K562 (cell line): ENCODE data around the gene ZNF337. TPM values are rescaled to one million over a fixed set of nuclear protein-coding genes. Genes with fewer than 3 reads are reported as not detected.
"Not testable (repeated sequence)": the region's sequence is repeated elsewhere in the genome, so short reads cannot be mapped to it uniquely, and the experiment has no call there.

Experiments
- ATAC-seq: fragments of 200-7000 bp; cut with Tn5 transposase; 3 replicates; pipeline ENCODE4 v1.9.1; 2020; ENCODE audit warnings: moderate library complexity
- BruUV-seq: library from RNA; stranded (reverse); fragments of 400-500 nt; replicated peaks from 2 replicates; lab custom pipeline; 2021; lab: Mats Ljungman, UMichigan
- CTCF ChIA-PET: fragments of 300-600 bp; formaldehyde crosslinking; extraction: SDS; loops from one replicate; lab custom pipeline; 2021; ENCODE audit warnings: low intra/inter-chr PET ratio; lab: Yijun Ruan, JAX
- POLR2A ChIA-PET: fragments of 300-600, 350-650 bp; sonication (Branson Sonifier 250); formaldehyde crosslinking; extraction: SDS; loops from one replicate; lab custom pipeline; 2021; ENCODE audit warnings: antibody characterized with exemption, inconsistent platforms; lab: Yijun Ruan, JAX
- DNase-seq, 4 experiments: peaks; one replicate each; pipeline versions ENCODE4 v3.0.0 to v3.0.0-alpha.2; 2011 to 2018; ENCODE audit warnings: low spot score in 3 of 4, mixed read lengths in 3 of 4; ENCODE audit errors: extremely low read depth in 1 of 4
- FAIRE-seq: peaks from 2 replicates; lab custom pipeline; 2011; peaks lifted over from hg19 to GRCh38; lab: Jason Lieb, UNC
- H2AFZ ChIP-seq: 2 replicates; pipeline ENCODE4 v1.6.0; 2011; ENCODE audit warnings: low read depth, low read length, control low read depth, inconsistent platforms
- H3K27ac ChIP-seq: fragments of 200-600 bp; 3 replicates; pipeline ENCODE4 v1.8.0; 2011; ENCODE audit warnings: low read depth, mild to moderate bottlenecking, control low read depth, inconsistent platforms, low read length, moderate library complexity, mixed read lengths; ENCODE audit errors: extremely low read depth
- H3K27me3 ChIP-seq, 2 experiments: fragments of 300-600 bp in 1 of 2; 2 replicates in 1 of 2; 3 replicates in 1 of 2; pipeline versions ENCODE4 v1.6.0 to v1.8.0; 2011; ENCODE audit warnings: inconsistent platforms in 2 of 2, low read length in 2 of 2, mild to moderate bottlenecking in 1 of 2, mixed read lengths in 1 of 2, moderate library complexity in 1 of 2; ENCODE audit not compliant: control insufficient read depth in 2 of 2, insufficient read depth in 2 of 2
- H3K36me3 ChIP-seq: fragments of 300-600 bp; 3 replicates; pipeline ENCODE4 v1.8.0; 2011; ENCODE audit warnings: mild to moderate bottlenecking, low read length, inconsistent platforms; ENCODE audit not compliant: control insufficient read depth, insufficient read depth
- H3K4me1 ChIP-seq, 2 experiments: fragments of 200-600 bp in 1 of 2; replicated peaks in 1 of 2; 2 replicates in 1 of 2; 3 replicates in 1 of 2; pipeline versions ENCODE4 v1.5.1 to v1.8.0; 2011; ENCODE audit warnings: inconsistent platforms in 2 of 2, low read length in 2 of 2, mild to moderate bottlenecking in 1 of 2, mixed read lengths in 1 of 2, moderate library complexity in 1 of 2; ENCODE audit not compliant: control insufficient read depth in 2 of 2, insufficient read depth in 2 of 2
- H3K4me2 ChIP-seq: 2 replicates; pipeline ENCODE4 v1.6.1; 2011; ENCODE audit warnings: low read length, control low read depth, inconsistent platforms, mixed read lengths; ENCODE audit not compliant: insufficient read depth
- H3K4me3 ChIP-seq: fragments of 200-600 bp; sonication (generic), shearing (Covaris generic); 2 replicates; pipeline ENCODE4 v1.5.1; 2016; ENCODE audit warnings: control low read depth, inconsistent platforms
- H3K79me2 ChIP-seq: fragments of 200-600 bp; 3 replicates; pipeline ENCODE4 v1.8.0; 2011; ENCODE audit warnings: low read length, inconsistent platforms; ENCODE audit not compliant: control insufficient read depth, insufficient read depth
- H3K9ac ChIP-seq, 2 experiments: 2 replicates each; pipeline versions ENCODE4 v1.6.0 to v1.6.1; 2011; ENCODE audit warnings: low read depth in 2 of 2, low read length in 2 of 2, control low read depth in 1 of 2, inconsistent platforms in 1 of 2, mild to moderate bottlenecking in 1 of 2, mixed read lengths in 1 of 2; ENCODE audit not compliant: insufficient read depth in 1 of 2
- H3K9me1 ChIP-seq: one replicate; pipeline ENCODE4 v1.6.0; 2011; ENCODE audit warnings: inconsistent platforms, mild to moderate bottlenecking, low read length, moderate library complexity; ENCODE audit not compliant: control insufficient read depth, insufficient read depth
- H3K9me3 ChIP-seq: replicated peaks from 2 replicates; pipeline ENCODE4 v1.5.1; 2011; ENCODE audit warnings: low read depth, low read length, inconsistent platforms; ENCODE audit not compliant: control insufficient read depth, insufficient read depth
- H4K20me1 ChIP-seq: replicated peaks from 2 replicates; pipeline ENCODE4 v1.6.1; 2011; ENCODE audit warnings: low read length, inconsistent platforms, mixed read lengths; ENCODE audit not compliant: control insufficient read depth, insufficient read depth
- ARID3A ChIP-seq: IDR thresholded peaks from 2 replicates; pipeline ENCODE4 v1.6.1; 2012; ENCODE audit warnings: low read depth, low read length, improper control_type of control experiment, borderline replicate concordance
- HDAC3 ChIP-seq: fragments of 450-650 bp; IDR thresholded peaks from 2 replicates; pipeline ENCODE4 v1.6.1; 2018; ENCODE audit warnings: borderline replicate concordance, mild to moderate bottlenecking, moderate library complexity; ENCODE audit not compliant: partially characterized antibody
- IRF9 ChIP-seq: fragments of 450-650 bp; IDR thresholded peaks from 2 replicates; pipeline ENCODE4 v1.6.1; 2016; ENCODE audit warnings: missing biosample characterization, missing genetic modification characterization
- NCOA4 ChIP-seq: fragments of 450-650 bp; IDR thresholded peaks from 2 replicates; pipeline ENCODE4 v1.6.1; 2018; ENCODE audit warnings: mild to moderate bottlenecking; ENCODE audit not compliant: partially characterized antibody
- NONO ChIP-seq, 2 experiments: fragments of 200-400 bp in 1 of 2; fragments of 450-650 bp in 1 of 2; formaldehyde crosslinking in 1 of 2; IDR thresholded peaks; 2 replicates each; pipeline ENCODE4 v1.6.1; 2017; ENCODE audit warnings: low read depth in 2 of 2, mild to moderate bottlenecking in 2 of 2, moderate library complexity in 2 of 2, low read length in 1 of 2
- PML ChIP-seq: IDR thresholded peaks from 2 replicates; pipeline ENCODE4 v1.6.1; 2012; ENCODE audit warnings: low read length, inconsistent platforms
- RBM22 ChIP-seq: fragments of 200-400 bp; formaldehyde crosslinking; IDR thresholded peaks from 2 replicates; pipeline ENCODE4 v1.6.1; 2018; ENCODE audit warnings: low read length, low read depth; ENCODE audit not compliant: poor library complexity, severe bottlenecking
- SMAD2 ChIP-seq: fragments of 150-350 bp; IDR thresholded peaks from 2 replicates; pipeline ENCODE4 v1.6.1; 2014; ENCODE audit warnings: low read depth, mild to moderate bottlenecking, low read length
- TEAD1 ChIP-seq, 2 experiments: fragments of 450-650 bp in 1 of 2; sonication (generic) in 1 of 2; formaldehyde crosslinking; IDR thresholded peaks; 2 replicates each; pipeline versions ENCODE4 v1.4.0 to v1.8.0; 2020 to 2022; ENCODE audit warnings: mild to moderate bottlenecking in 2 of 2, missing genetic modification reagents in 1 of 2
- TFE3 ChIP-seq: fragments of 450-650 bp; formaldehyde crosslinking; IDR thresholded peaks from 2 replicates; pipeline ENCODE4 v1.4.0; 2020; ENCODE audit warnings: mild to moderate bottlenecking, mixed read lengths
- TRIM28 ChIP-seq: fragments of 450-650 bp; IDR thresholded peaks from 2 replicates; pipeline ENCODE4 v1.6.1; 2017
- ZNF232 ChIP-seq: sonication (generic); formaldehyde crosslinking; IDR thresholded peaks from 2 replicates; pipeline ENCODE4 v1.8.0; 2022; ENCODE audit warnings: mild to moderate bottlenecking, missing genetic modification reagents
- ZNF77 ChIP-seq: fragments of 250-450 bp; sonication (Bioruptor Pico); IDR thresholded peaks from 2 replicates; pipeline ENCODE4 v1.5.0; 2020
- WGBS: fragments of 100-300 bp; shearing (Covaris generic); methylation state at CpG from one replicate; pipeline ENCODE4 v1.1.6; 2016; ENCODE audit warnings: low coverage, mixed read lengths; ENCODE audit not compliant: insufficient coverage; ENCODE audit errors: missing lambda C conversion rate; 5-methylcytosine and 5-hydroxymethylcytosine counted together
- in situ Hi-C: fragments of 300-500 bp; cut with MboI; formaldehyde crosslinking; loops from 4 replicates; pipeline ENCODE4 v1.15.0; 2018; ENCODE audit warnings: inconsistent platforms, mixed read lengths
- intact Hi-C: fragments of 100-400 bp; cut with micrococcal nuclease; formaldehyde crosslinking; loops from 2 replicates; pipeline ENCODE4 v1.14.2; 2022
- polyA plus RNA-seq, 8 experiments: library from polyadenylated mRNA; depleted of rRNA in 4 of 8; stranded (reverse) in 5 of 8; unstranded in 3 of 8; fragments of >200 nt; fragmentation: Nextera tagmentation in 2 of 8; fragmentation: Illumina TruSeq in 1 of 8; extraction: Ambion mirVana in 2 of 8; extraction: Trizol in 1 of 8; gene quantifications; 2 replicates each; pipeline versions ENCODE4 v1.2.1 to v1.2.3, GENCODE V29; 2011 to 2014; ENCODE audit warnings: inconsistent platforms in 1 of 8, missing spikeins in 1 of 8
- total RNA-seq, 7 experiments: library from RNA; depleted of rRNA in 6 of 7; stranded (reverse); fragments of >200 nt in 6 of 7; fragmentation: Illumina TruSeq in 2 of 7; extraction: Trizol in 2 of 7; gene quantifications; 2 replicates each; pipeline versions ENCODE4 v1.2.1 to v1.2.3, GENCODE V29; 2011 to 2021; ENCODE audit warnings: low replicate concordance in 1 of 7

Gene ZNF337
- total and polyA plus RNA-seq, 9 of the 15 experiments (the other 6 are each of a cell fraction or from before 2014, with no cell fraction given) = 0.25 to 5.6 (median 3.5) TPM

GRCh38 chr20:25652866-25653265, 43.8 kb downstream of the ZNF337 start:
- BruUV-seq, CTCF ChIA-PET, H3K79me2 ChIP-seq, FAIRE-seq, POLR2A ChIA-PET, H2AFZ ChIP-seq, H4K20me1 ChIP-seq, H3K36me3 ChIP-seq, H3K4me1 ChIP-seq, H3K4me2 ChIP-seq, DNase-seq, H3K9ac ChIP-seq, H3K27me3 ChIP-seq, ATAC-seq, in situ Hi-C loops, H3K9me3 ChIP-seq, H3K9me1 ChIP-seq, H3K4me3 ChIP-seq, intact Hi-C loops, H3K27ac ChIP-seq: not testable (repeated sequence)
- 65% methylated on average over 4 of the region's 4 CpGs for WGBS

GRCh38 chr20:25644814-25645213, 51.8 kb downstream of the ZNF337 start:
- WGBS = 32% methylated on average over 3 of the region's 3 CpGs
- Histone ChIP-seq H3K9me3 (no peaks in the 10 kb centered on the region), H3K4me1 (no peaks in the 10 kb centered on the region), H3K4me3 (no peak overlapping the region), H3K27ac (no peak overlapping the region), H3K27me3 (no peaks in the 10 kb centered on the region), H3K4me2 (no peak overlapping the region), H3K9ac (no peak overlapping the region), H3K79me2 (no peaks in the 10 kb centered on the region), H2AFZ (no peak overlapping the region), H4K20me1 (no peaks in the 10 kb centered on the region), H3K36me3 (no peaks in the 10 kb centered on the region), H3K9me1 (no peaks in the 10 kb centered on the region)
- in situ Hi-C loops = no loop called here
- no peak for DNase-seq
- ChIA-PET POLR2A (no interaction called here), CTCF (no interaction called here)
- no TSS peak for BruUV-seq
- no peak for FAIRE-seq
- intact Hi-C loops = no loop called here
- no peak for ATAC-seq
- TF ChIP-seq PML = no peak
- TF ChIP-seq ZNF77 = no peak
- TF ChIP-seq ZNF232 = no peak
- no peak for TF ChIP-seq NONO (IDR thresholded peaks at IDR 0.05; ENCODE audit: low read depth in 2 of 2, low read length in 1 of 2)
- TF ChIP-seq IRF9 (tag) = no peak
- TF ChIP-seq SMAD2 = no peak
- no peak for TF ChIP-seq ARID3A
- no peak for TF ChIP-seq HDAC3
- no peak for TF ChIP-seq TEAD1 (CRISPR knock-in tag; IDR thresholded peaks at IDR 0.05)
- TF ChIP-seq NCOA4 = no peak
- no peak for TF ChIP-seq TFE3 (CRISPR knock-in tag)
- TF ChIP-seq TRIM28 = no peak
- TF ChIP-seq RBM22 = no peak
